DOHH2 (cell line): Measurements from ENCODE around the gene SLC17A8.
"Not testable (repeated sequence)": the region's sequence is repeated elsewhere in the genome, so short reads cannot be mapped to it uniquely, and the experiment has no call there.

Experiments used
- H3F3A ChIP-seq: fragments of 200-600 bp; sonication (generic), shearing (Covaris generic); 2 replicates; pipeline ENCODE4 v1.6.0; 2016; ENCODE audit warnings: antibody characterized with exemption, mild to moderate bottlenecking; ENCODE audit not compliant: control insufficient read depth, insufficient read depth
- H3K27ac ChIP-seq: fragments of 200-600 bp; sonication (generic); 2 replicates; pipeline ENCODE4 v1.5.1; 2014; ENCODE audit warnings: low read depth, mild to moderate bottlenecking, low read length, moderate library complexity
- H3K27me3 ChIP-seq: fragments of 200-600 bp; sonication (generic); 2 replicates; pipeline ENCODE4 v1.6.1; 2014; ENCODE audit warnings: mild to moderate bottlenecking, low read length, mixed read lengths; ENCODE audit not compliant: control insufficient read depth
- H3K36me3 ChIP-seq: fragments of 200-600 bp; sonication (generic); 2 replicates; pipeline ENCODE4 v1.6.1; 2014; ENCODE audit warnings: mild to moderate bottlenecking, low read length, moderate library complexity, mixed read lengths; ENCODE audit not compliant: control insufficient read depth
- H3K4me1 ChIP-seq: fragments of 200-600 bp; sonication (generic); 2 replicates; pipeline ENCODE4 v1.6.1; 2014; ENCODE audit warnings: mild to moderate bottlenecking, low read length, mixed read lengths; ENCODE audit not compliant: control insufficient read depth
- H3K4me2 ChIP-seq: fragments of 200-600 bp; sonication (generic); 2 replicates; pipeline ENCODE4 v1.6.0; 2014; ENCODE audit warnings: mild to moderate bottlenecking, low read length, moderate library complexity
- H3K4me3 ChIP-seq: fragments of 200-600 bp; sonication (generic); 2 replicates; pipeline ENCODE4 v1.5.1; 2014; ENCODE audit warnings: mild to moderate bottlenecking, low read length, mixed read lengths
- H3K79me2 ChIP-seq: fragments of 200-600 bp; sonication (generic); 2 replicates; pipeline ENCODE4 v1.6.1; 2014; ENCODE audit warnings: mild to moderate bottlenecking, low read length, mixed read lengths; ENCODE audit not compliant: control insufficient read depth
- H3K9me2 ChIP-seq: fragments of 200-600 bp; sonication (generic); replicated peaks from 2 replicates; pipeline ENCODE4 v1.6.1; 2014; ENCODE audit warnings: mild to moderate bottlenecking, low read length, mixed read lengths; ENCODE audit not compliant: control insufficient read depth
- H3K9me3 ChIP-seq: fragments of 200-600 bp; sonication (generic); 2 replicates; pipeline ENCODE4 v1.6.1; 2014; ENCODE audit warnings: antibody characterized with exemption, low read length, mixed read lengths; ENCODE audit not compliant: control insufficient read depth, insufficient read depth
- H4K20me1 ChIP-seq: fragments of 200-600 bp; sonication (generic); 2 replicates; pipeline ENCODE4 v1.6.0; 2014; ENCODE audit warnings: low read depth, mild to moderate bottlenecking, antibody characterized with exemption, low read length, moderate library complexity; ENCODE audit not compliant: control insufficient read depth, insufficient read depth
- CTCF ChIP-seq: fragments of 200-600 bp; sonication (generic); IDR thresholded peaks from one replicate; pipeline ENCODE4 v1.5.1; 2014; ENCODE audit warnings: antibody characterized with exemption, mild to moderate bottlenecking, low read depth, low read length; ENCODE audit not compliant: poor library complexity, severe bottlenecking
- EZH2phosphoT487 ChIP-seq: fragments of 200-600 bp; sonication (generic); IDR thresholded peaks from 2 replicates; pipeline ENCODE4 v1.6.1; 2017; ENCODE audit warnings: borderline replicate concordance, mild to moderate bottlenecking, antibody characterized with exemption, low read length, moderate library complexity, mixed read lengths

Gene SLC17A8

GRCh38 chr12:100422646-100423045 lies 65.8 kb downstream of the SLC17A8 start:
- Histone ChIP-seq H3K4me2 (no peak overlapping the region), H3K36me3 (no peaks in the 10 kb centered on the region), H3K27ac (no peak overlapping the region), H3F3A (no peaks in the 10 kb centered on the region), H3K9me3 (no peaks in the 10 kb centered on the region), H3K4me1 (no peaks in the 10 kb centered on the region), H3K79me2 (no peaks in the 10 kb centered on the region), H3K4me3 (no peak overlapping the region), H4K20me1 (no peaks in the 10 kb centered on the region), H3K9me2 (no peaks in the 10 kb centered on the region), H3K27me3 (no peaks in the 10 kb centered on the region)
- TF ChIP-seq CTCF, result no peak

- Histone ChIP-seq H3K9me2 (no peaks in the 10 kb centered on the region), H3K79me2 (no peaks in the 10 kb centered on the region), H3K4me1 (no peaks in the 10 kb centered on the region), H3F3A (no peaks in the 10 kb centered on the region), H3K27ac (no peak overlapping the region), H3K9me3 (no peaks in the 10 kb centered on the region), H3K4me3 (no peak overlapping the region), H3K36me3 (no peaks in the 10 kb centered on the region), H4K20me1 (no peaks in the 10 kb centered on the region), H3K27me3 (no peaks in the 10 kb centered on the region), H3K4me2 (no peak overlapping the region)
- TF ChIP-seq EZH2phosphoT487, result no peak
- no peak for TF ChIP-seq CTCF
Observed at GRCh38 chr12:100426145-100426544, 69.3 kb downstream of the SLC17A8 start.

GRCh38 chr12:100427078-100427477 lies 70.2 kb downstream of the SLC17A8 start:
- TF ChIP-seq EZH2phosphoT487 (no peak), CTCF (no peak)
- no peaks in the 10 kb centered on the region for H3F3A ChIP-seq
- H3K4me1 ChIP-seq, result no peaks in the 10 kb centered on the region
- no peaks in the 10 kb centered on the region for H3K9me2 ChIP-seq
- H3K79me2 ChIP-seq, result no peaks in the 10 kb centered on the region
- no peak overlapping the region for H3K4me3 ChIP-seq
- no peaks in the 10 kb centered on the region for H4K20me1 ChIP-seq
- H3K9me3 ChIP-seq, result no peaks in the 10 kb centered on the region
- no peaks in the 10 kb centered on the region for H3K27me3 ChIP-seq
- H3K4me2 ChIP-seq, result no peak overlapping the region
- H3K36me3 ChIP-seq, result no peaks in the 10 kb centered on the region
- H3K27ac ChIP-seq, result no peak overlapping the region

- H3K79me2 ChIP-seq, H3K9me3 ChIP-seq, H3K27ac ChIP-seq, H3K4me3 ChIP-seq, H3K9me2 ChIP-seq, H3F3A ChIP-seq, H3K36me3 ChIP-seq, H3K4me2 ChIP-seq, H4K20me1 ChIP-seq, H3K27me3 ChIP-seq, H3K4me1 ChIP-seq: not testable (repeated sequence)
Observed at GRCh38 chr12:100430251-100430650, 73.4 kb downstream of the SLC17A8 start.
